SKM-1 (cell line): Measurements from ENCODE around the gene RYR2.
"Not testable (repeated sequence)": the region's sequence is repeated elsewhere in the genome, so short reads cannot be mapped to it uniquely, and the experiment has no call there.

Experiments used
- DNase-seq: peaks from one replicate; lab custom pipeline; 2025; ENCODE audit not compliant: unreplicated experiment; lab: John Stamatoyannopoulos, UW

Gene RYR2

DNA sequence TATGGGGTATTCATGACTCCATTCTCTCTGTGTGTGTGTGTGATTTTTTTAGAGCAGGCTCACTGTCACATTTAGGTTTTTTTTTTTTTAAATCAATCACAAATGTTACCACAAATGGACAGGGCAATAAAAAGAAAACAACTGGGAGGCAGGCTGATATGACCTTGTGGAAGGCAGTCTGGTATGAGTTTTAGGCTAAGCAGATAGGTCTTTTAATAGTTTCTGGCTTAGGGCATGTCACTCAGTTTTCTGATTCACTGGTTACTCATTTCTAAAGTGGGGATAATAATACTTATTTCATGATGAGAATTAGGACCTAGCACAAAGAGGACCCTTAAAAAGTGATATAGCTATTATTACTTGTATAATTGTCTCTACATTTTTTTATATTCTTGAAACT is 278.9 kb downstream of the RYR2 start:
- DNase-seq, result no peak

DNA sequence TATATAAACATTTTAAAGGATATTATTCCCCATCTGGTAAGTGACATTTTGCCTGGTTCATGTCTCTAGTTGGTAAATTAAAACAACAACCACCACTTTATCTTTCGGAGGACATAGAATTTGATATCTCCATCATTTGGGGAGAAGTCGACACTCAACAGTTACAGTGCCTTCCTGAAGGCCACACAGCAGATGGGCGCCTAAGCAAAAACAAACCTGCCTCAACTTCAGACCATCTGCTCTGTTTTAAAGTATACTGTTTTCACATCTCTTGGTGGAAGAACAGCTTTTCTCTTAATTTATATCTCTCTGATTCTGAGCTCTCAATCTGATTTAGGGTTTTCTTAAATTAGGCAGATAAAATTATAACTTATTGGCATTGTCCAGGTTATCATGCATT is 282.2 kb downstream of the RYR2 start:
- no peak for DNase-seq

DNA sequence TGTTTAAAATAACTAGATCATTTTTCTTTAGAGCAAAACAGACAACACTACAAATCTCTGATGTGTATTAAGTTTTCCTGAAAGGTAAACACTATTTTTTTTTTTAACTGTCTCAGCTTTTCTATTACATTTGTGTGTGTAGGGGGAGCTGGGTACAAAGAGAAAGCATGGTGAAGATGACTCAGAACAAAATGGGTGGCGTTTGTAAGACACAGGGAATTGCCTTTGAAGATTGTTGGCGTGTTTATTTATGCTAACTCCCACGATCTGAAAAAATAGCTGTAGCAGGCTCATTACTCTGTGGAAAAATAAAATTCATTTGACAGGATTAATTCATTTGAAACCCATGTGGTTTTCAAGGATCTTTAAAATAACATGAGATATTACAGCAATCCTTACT is 285.1 kb downstream of the RYR2 start:
- no peak for DNase-seq

DNA sequence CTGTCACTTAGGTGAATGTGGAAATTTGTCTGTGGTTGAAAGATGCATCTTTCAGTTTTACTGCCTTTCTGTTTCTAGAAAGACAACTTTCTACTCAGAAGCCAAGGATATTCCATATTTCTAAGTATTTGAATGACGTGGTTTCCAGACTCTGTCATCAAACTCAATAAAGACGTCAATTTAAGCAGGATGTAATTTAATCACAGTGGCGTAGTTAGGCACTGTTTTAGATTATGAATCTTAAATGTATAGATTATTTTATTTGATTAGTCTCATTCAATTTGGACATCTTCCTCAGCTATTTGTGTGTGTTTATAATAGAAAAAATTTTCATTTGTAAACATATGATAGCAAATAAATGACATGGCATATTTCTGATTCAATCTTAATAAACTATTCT is 298.9 kb downstream of the RYR2 start:
- DNase-seq, result no peak

DNA sequence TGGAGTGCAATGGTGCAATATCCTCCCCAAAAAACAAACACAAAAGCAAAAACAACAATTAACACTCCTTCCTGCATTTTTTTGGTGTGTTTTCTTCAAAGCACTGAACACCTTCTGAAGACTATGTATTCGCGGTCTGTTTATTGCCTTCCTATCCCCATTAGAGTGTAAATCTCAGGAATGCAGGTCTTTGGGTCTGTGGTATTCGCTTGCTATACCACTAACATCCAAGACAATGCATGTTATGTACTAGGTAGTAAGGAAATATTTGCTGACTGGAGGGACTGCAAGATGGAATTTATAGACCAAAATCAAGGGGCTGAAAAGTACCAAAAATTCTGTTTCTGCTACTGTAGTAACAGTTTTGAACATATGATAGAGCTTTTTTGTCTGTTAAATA is 299.4 kb downstream of the RYR2 start:
- no peak for DNase-seq

DNA sequence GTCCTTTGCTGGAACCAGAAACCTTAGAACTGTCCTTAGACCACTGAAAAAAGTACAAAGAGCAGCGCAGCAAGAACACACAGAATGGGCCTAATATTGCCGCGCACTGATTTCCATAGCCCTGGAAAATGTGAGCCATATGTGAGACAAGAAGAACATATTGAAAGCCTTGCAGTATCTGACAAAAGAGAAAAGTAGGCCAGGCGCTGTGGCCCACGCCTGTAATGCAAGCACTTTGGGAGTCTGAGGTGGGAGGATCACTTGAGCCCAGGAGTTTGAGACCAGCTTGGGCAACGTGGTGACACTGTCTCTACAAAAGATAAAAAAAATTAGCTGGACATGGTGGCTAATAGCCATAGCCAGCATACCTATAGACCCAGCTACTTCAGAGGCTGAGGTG is 300.7 kb downstream of the RYR2 start:
- DNase-seq, result no peak

DNA sequence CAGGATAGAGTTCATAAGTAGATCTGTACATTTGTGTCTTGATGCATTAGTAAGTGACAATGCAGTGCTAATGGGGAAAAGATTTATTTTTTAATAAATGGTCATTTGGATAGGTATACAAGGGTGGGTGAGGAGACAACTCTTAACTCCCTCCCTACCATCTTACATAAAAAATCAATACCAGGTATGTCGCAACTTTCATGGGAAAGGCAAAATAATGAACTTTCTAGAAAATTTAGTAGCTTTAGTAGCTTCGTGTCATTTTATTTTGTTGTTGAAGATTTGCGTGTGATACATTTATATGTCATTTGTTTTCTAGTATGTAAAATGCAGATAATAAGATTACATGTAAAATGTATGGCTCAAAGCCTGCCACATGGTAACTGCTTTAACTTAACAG is 310.8 kb downstream of the RYR2 start:
- DNase-seq, result no peak

DNA sequence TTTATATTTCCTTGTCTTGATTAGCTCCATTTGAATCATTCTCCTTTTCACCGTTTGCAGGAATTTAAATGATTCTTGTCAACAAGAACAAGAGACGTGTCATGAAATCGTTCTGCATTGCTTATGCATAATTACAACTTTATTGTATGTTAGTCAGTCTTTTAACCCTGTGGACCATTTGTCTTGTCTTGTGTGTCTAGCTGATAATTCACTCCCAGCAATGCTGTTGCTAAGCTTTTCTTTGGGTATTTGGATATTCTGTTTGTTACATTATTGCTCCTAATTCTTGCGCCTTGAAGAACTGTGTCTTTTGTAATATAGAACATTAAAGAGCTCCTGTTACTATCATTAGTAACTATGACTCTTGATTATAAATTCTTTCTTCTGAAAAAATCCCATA is 311.9 kb downstream of the RYR2 start:
- DNase-seq, result no peak

DNA sequence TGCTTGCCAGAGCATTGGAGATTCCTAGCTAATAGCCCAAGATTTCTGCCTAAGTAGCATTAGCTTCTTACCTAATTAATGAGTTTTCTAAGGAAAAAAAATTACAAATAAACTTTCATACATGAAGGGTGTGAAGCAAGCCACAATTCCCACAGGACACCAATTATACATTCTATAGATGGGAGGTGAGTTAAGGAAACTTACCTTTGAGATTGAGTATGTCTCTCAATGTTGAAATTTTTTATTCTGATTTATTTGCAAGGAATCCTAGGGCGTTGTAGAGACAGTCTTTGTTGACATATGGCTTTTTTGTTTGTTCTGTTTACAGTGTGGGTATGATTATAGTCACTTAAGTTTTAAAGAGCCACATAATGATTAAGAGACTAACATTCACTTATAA is 313.0 kb downstream of the RYR2 start:
- no peak for DNase-seq

DNA sequence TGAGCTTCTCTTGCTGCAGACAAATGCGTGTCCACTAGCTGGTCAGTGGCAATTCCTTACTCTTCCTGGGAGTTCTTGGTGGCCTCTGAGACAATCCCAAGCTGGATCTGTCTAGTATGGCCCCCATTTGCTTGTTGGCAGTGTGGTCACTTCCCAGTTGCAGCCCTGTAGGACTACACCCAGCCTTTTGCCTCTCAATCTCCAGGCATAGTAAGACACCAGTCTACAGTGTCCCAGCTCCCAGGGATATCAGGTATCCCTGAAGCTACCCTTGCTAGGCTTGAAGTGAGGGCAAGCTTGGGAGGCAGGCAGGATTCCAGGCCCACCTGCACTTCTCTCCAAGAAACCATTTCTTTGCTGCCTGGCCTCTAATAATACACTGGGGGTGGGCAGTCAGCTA is 316.6 kb downstream of the RYR2 start:
- no peak for DNase-seq

DNA sequence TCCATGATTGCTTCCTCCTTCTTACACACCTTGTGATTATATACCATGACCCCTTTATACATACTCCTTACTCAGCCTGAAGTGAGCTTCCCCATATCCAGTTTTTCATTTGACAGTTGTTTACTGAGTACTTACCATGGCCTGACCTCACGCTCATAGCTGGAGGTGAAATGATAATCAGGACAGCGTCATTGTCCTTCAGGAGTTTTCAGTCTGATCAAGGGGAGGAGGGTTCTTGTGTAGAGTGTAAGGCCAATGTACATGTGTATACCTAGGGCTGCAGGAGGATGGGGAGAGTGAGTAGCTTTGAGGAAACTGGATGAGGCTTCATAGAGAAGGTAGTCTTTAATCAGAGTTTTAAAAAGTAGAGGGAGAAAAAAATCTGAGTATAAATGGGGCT is 325.8 kb downstream of the RYR2 start:
- no peak for DNase-seq

DNA sequence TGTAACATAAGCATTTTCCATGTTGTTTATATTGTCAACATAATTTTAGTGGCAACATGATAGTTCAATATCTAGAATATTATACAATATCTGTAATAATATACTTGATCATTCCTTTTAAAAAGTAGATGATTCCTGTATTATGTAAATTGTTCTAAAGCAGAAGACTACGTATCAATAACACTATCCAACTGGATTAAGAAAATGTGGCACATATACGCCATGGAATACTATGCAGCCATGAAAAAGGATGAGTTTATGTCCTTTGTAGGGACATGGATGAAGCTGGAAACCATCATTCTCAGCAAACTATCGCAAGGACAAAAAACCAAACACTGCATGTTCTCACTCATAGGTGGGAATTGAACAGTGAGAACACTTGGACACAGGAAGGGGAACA is 329.5 kb downstream of the RYR2 start:
- DNase-seq, result not testable (repeated sequence)

DNA sequence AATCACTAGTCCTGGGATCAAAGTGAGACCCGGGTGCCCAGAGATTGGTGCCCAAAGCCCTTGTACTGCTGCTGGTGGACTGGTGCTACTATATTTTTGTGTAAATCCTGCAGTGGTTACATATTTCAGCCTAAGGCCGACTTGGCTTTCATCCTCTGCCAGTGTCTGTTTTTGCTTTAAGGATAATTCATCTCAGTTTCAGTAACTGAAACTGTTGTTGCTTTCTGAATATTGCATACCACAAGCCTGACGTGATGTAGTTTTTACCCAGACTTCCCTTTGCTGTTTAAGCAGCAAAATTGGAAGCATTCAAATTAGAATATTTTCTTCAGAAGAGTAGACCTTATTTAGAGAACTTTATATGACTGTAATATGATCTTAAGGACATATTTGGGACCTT is 341.8 kb downstream of the RYR2 start:
- no peak for DNase-seq

DNA sequence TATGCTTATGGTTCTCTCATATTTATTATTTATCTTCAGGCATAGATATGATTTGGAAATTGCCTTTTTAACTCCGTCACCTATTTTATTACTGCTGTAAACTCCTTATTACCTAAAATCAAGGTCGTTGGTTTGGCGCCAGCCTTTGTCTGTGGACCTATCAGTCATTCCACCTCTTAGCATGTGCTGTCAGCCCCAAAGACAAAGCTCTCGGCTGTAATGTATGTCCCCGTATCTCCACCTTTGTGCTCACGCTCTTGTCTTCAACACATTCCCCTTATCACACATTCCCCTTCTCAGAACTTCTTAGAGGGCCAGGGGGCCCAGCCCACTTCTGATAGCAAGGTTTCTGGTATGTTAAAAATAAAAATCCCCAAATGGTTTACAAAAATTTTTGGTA is 342.2 kb downstream of the RYR2 start:
- no peak for DNase-seq

DNA sequence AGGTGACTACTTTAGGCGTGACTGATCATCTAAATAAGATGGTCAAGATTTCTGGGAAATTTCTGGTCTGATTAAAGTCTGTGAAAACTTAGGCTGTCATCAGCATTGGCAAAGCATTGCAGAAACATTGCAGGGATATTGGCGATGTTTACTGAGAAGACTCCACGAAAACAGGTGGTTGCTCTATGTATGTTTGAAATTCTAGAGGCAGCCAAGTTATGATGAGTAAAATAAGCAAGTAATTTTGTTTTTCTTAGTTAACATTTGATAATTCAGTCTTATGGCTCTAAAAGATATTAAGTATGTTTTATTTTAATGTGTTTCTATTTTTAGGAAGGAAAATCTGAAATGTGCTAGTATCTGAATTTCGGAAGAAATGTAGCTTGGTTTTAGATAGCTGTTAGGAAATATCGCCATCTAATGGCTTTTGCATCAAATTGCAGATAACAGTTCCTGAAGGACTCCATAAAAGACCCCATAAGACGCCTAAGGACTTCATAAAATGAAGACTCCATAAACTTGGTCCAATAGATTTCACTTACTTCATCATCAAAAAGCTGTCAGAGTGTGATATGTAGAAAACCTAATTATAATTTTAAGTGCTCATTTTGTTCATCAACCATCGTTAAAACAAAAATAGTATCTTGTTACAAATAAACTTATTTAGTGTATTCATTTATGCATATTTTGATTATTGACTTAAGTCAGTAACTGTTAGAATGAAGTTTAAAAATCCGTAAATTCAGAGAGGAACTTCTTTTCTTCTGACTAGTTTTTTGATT is 344.6 kb downstream of the RYR2 start:
- peak; percentile 31 for DNase-seq

DNA sequence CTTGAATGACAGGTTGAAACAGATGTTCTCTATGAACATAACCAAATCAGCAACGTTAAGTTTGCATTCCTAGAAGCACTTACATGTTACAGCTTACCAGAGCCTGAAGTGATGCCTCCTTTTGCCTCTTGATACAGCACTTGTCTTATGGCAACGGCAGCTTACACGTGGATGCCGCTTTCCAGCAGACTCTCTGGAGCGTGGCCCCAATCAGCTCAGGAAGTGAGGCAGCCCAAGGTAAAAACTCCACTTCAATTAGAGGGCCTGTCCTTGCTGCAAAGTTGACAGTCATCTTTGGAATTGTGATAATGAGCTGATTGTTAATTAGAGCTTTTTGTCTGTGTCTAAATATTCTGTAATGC is 345.1 kb downstream of the RYR2 start:
- DNase-seq, result no peak

DNA sequence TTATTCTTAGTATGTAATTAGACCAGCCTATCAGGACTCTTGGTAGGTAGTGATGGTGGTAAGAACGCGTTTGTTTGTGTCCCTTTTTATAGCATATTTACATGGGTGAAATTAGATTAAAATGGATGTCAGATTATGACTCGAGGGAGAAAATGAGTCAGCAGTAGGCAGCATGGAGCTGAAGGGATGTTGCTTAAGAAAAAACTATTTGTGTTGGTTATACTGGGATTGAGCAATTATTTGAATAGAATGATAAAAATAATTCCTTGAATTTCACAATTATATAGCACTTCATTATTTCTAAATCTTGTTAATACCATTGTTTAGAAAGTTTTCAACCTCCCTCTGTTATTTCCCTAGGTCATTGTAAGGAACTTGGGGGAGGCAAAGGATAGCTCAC is 348.8 kb downstream of the RYR2 start:
- no peak for DNase-seq

DNA sequence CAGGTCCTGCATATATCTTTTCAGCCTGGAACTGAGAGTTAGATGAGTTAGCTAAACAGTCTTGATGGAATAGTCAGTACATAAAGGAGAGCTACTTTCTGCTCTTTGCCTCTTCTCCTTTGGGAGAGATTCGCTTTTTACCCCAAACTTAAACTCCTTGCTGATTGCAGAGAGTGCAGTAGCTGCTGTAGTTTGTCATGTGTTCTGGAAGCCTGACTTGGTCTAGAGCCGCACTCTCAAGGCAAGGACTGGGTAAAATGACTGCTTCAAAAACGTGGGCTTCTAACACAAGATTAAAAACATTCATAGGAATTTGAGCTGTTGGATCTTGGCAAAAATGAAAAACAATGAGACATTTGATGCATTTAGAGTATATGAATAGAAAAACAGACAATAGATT is 351.6 kb downstream of the RYR2 start:
- no peak for DNase-seq

DNA sequence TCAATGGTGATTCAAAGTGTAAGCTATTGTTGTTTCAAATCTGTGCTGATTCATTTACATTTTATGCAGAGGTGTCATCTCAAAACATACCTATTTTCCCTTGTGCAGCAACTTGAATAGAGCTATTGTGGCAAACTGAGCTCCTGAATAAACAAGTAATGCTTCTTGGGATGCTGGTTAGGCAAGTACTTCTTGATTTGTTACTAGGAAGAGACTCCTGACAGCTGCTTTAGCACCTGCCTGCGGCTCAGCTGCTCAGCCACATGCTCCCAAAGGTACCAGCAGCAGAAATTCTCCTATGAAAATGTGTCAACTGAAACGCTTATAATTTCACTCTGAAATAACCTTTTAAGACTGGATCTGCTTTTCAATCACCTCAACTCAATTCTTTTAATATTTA is 352.3 kb downstream of the RYR2 start:
- no peak for DNase-seq

DNA sequence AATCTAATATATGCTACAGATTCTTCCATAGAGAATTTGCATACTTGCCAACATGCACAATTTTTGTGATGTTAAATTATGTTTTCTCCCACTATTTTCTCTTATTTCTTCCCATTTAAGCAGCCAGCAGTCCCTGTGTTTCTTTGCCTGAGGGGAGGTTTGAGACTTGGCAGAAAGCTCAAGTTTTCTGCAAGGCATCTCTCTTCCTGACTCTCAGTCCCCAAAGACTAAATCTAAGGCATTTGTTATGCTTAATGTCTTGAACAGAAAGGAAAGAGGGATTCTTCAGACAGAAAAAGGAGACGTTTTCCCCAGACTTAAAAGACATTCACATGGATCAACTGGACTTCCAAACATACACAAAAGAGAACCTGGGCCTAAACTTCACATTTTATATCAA is 354.4 kb downstream of the RYR2 start:
- DNase-seq, result no peak

DNA sequence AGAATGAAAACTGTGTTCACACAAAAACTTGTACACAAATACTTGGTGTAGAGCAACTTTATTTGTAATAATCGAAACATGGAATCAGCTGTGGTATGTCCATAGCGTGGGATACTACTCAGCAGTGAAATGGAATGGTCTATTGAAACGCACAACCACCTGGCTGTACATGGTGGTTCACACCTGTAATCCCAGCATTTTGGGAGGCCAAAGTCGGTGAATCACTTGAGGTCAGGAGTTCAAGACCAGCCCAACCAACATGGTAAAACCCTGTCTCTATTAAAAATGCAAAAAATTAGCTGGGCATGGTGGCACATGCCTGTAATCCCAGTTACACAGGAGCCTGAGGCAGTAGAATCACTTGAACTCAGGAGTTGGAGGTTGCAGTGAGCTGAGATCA is 356.8 kb downstream of the RYR2 start:
- DNase-seq, result no peak

DNA sequence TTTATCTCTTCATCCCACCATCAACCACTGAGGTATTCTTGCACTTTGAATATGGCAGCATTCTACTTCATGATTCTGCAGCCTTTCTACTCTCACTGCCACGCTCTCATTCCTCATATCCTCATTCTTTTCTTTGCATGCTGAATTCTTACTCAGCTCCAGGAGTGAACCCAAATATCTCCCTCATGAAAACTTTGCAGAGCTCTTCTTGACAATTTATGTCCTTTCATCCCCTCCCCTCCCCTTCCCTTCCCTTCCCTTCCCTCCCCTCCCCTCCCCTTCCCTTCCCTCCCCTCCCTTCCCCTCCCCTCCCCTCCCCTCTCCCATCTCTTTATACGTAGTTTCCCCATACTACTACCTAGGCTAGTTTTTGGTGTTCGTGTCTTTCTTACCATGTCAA is 363.9 kb downstream of the RYR2 start:
- DNase-seq, result no peak

DNA sequence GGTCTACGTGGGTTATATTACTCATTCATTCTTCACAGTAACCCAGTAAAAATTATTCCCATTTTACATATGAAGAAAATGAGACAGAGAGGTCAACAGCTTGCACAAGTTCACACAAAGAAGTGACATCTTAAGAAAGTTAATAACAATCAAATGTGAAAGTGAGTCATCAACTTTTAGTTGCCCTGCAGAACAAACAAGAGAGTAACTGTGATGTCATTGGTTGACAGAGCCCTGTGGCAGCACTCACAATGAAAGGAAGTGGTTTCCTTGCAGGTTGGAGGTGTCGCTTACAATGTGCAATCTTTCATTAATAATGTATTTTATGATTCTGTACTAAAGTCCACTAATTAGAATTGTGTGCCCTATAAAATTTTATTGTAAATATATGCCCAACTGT is 369.6 kb downstream of the RYR2 start:
- DNase-seq, result no peak
